Breast epithelium (tissue), 3 donors: ENCODE data around the gene HAGH.

Source experiments
- CTCF ChIP-seq, 3 donors: fragments of 450-650 bp; IDR thresholded peaks; one replicate each; pipeline ENCODE4 v1.5.1; 2016 to 2017; ENCODE audit warnings: antibody characterized with exemption in 3 of 3, mild to moderate bottlenecking in 3 of 3, moderate library complexity in 3 of 3
- POLR2A ChIP-seq: fragments of 450-650 bp; IDR thresholded peaks from one replicate; pipeline ENCODE4 v1.6.1; 2016; ENCODE audit warnings: antibody characterized with exemption, mild to moderate bottlenecking, moderate library complexity

- TF ChIP-seq CTCF (IDR thresholded peaks at IDR 0.05) (no peak), POLR2A (no peak)
Measured at GRCh38 chr16:1823821-1824220, 2.8 kb downstream of the HAGH start.
